ENCODE measurements around the gene MMP15.
"Not testable (repeated sequence)": the region's sequence is repeated elsewhere in the genome, so short reads cannot be mapped to it uniquely, and the experiment has no call there.

The MMP15 gene

GRCh38 chr16:58070585-58070984 lies 45.0 kb downstream of the MMP15 start:
- Histone ChIP-seq H3K9me3 (ENCODE audit: low read length) (peaks cover 2% of the 10 kb centered on the region), H3K27me3 (ENCODE audit: insufficient read depth, low read length) (no peaks in the 10 kb centered on the region), H3K4me1 (ENCODE audit: insufficient read depth, low read length) (no peaks in the 10 kb centered on the region), H2AFZ (ENCODE audit: low read depth, low read length) (no peak overlapping the region), H3K4me3 (ENCODE audit: low read length) (no peak overlapping the region), H3K36me3 (ENCODE audit: insufficient read depth, low read length) (no peaks in the 10 kb centered on the region)

- not testable (repeated sequence) for H2AFZ ChIP-seq (ENCODE audit: low read depth, low read length); H3K4me3 ChIP-seq (ENCODE audit: low read length); H3K9me3 ChIP-seq (ENCODE audit: low read length); H3K27me3 ChIP-seq (ENCODE audit: insufficient read depth, low read length); H3K36me3 ChIP-seq (ENCODE audit: insufficient read depth, low read length); H3K4me1 ChIP-seq (ENCODE audit: insufficient read depth, low read length)
Measured at GRCh38 chr16:58072134-58072533, 46.6 kb downstream of the MMP15 start.

DNA sequence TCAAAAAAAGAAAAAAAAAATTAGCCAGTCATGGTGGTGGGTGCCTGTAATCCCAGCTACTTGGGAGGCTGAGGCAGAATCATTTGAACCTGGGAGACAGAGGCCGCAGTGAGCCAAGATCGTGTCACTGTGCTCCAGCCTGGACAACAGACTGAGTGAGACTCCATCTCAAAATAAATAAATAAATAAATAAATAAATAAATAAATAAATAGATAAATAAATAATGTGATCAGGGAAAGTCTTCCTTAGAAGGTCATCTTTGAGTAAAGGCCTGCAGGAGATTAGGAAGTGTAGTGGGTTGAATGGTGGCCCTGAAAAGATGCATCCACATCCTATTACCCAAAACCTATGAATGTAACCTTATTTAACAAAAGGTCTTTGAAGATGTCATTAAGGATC lies 47.5 kb downstream of the MMP15 start:
- not testable (repeated sequence) for H3K36me3 ChIP-seq (ENCODE audit: insufficient read depth, low read length); H3K4me1 ChIP-seq (ENCODE audit: insufficient read depth, low read length); H3K27me3 ChIP-seq (ENCODE audit: insufficient read depth, low read length); H3K9me3 ChIP-seq (ENCODE audit: low read length); H2AFZ ChIP-seq (ENCODE audit: low read depth, low read length); H3K4me3 ChIP-seq (ENCODE audit: low read length)

DNA sequence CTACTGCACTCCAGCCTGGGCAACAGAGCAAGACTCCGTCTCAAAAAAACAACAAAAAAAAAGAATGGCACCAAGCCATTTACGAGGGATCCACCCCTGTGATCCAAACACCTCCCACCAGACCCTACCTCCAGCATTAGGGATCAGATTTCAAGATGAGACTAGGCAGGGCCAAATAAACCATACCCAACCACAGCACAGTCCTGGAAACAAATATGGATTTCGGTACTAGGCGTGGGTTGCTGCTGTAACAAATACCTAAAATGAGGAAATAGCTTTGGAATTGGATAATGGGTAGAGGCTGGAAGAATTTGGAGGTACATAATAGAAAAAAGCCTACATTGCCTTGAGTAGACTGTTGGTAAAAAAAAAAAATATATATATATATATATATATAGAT lies 49.1 kb downstream of the MMP15 start:
- Histone ChIP-seq H3K4me3 (ENCODE audit: low read length) (no peak overlapping the region), H3K9me3 (ENCODE audit: low read length) (peaks cover 4% of the 10 kb centered on the region), H2AFZ (ENCODE audit: low read depth, low read length) (no peak overlapping the region), H3K4me1 (ENCODE audit: insufficient read depth, low read length) (no peaks in the 10 kb centered on the region), H3K27me3 (ENCODE audit: insufficient read depth, low read length) (no peaks in the 10 kb centered on the region), H3K36me3 (ENCODE audit: insufficient read depth, low read length) (no peaks in the 10 kb centered on the region)

DNA sequence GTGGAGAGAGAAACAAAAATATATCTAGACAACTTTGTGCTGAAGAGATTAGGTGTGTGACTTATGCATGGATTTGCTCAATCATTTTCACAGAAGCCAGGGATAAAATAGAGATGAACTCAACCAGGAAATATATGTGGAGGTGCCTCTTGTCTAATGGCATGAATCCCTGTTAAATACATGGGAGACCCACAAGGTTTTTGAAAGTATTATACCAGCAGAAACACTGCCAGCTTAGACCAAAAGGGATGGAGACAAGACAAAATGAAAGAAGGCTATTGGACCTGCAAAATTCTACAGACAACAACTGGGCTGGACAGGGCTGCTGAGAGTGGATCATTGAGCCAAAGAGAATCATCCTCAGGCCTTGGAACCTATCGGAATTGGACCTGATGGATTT lies 51.0 kb downstream of the MMP15 start:
- Histone ChIP-seq H2AFZ (ENCODE audit: low read depth, low read length) (no peak overlapping the region), H3K9me3 (ENCODE audit: low read length) (peaks cover 4% of the 10 kb centered on the region), H3K4me3 (ENCODE audit: low read length) (no peak overlapping the region), H3K4me1 (ENCODE audit: insufficient read depth, low read length) (no peaks in the 10 kb centered on the region), H3K27me3 (ENCODE audit: insufficient read depth, low read length) (no peaks in the 10 kb centered on the region), H3K36me3 (ENCODE audit: insufficient read depth, low read length) (no peaks in the 10 kb centered on the region)

- no peak overlapping the region for H3K4me3 ChIP-seq (ENCODE audit: low read length)
- no peaks in the 10 kb centered on the region for H3K27me3 ChIP-seq (ENCODE audit: insufficient read depth, low read length)
- peaks cover 4% of the 10 kb centered on the region for H3K9me3 ChIP-seq (ENCODE audit: low read length)
- no peaks in the 10 kb centered on the region for H3K36me3 ChIP-seq (ENCODE audit: insufficient read depth, low read length)
- H2AFZ ChIP-seq (ENCODE audit: low read depth, low read length), result no peak overlapping the region
- no peaks in the 10 kb centered on the region for H3K4me1 ChIP-seq (ENCODE audit: insufficient read depth, low read length)
Measured at GRCh38 chr16:58077796-58078195, 52.2 kb downstream of the MMP15 start.

DNA sequence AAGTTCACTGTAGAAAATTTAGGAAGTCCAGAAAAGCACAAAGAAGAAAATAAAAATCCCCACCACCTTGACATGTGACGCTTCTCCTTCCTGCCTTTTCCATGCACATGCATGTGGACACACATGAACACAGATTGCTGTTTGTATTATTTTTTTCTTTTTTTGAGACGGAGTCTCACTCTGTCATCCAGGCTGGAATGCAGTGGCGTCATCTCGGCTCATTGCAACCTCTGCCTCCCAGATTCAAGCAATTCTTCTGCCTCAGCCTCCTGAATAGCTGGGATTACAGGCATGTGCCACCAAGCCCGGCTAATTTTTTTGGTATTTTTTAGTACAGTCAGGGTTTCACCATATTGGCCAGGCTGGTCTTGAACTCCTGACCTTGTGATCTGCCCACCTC lies 55.1 kb downstream of the MMP15 start:
- not testable (repeated sequence) for H3K4me1 ChIP-seq (ENCODE audit: insufficient read depth, low read length); H3K4me3 ChIP-seq (ENCODE audit: low read length)

DNA sequence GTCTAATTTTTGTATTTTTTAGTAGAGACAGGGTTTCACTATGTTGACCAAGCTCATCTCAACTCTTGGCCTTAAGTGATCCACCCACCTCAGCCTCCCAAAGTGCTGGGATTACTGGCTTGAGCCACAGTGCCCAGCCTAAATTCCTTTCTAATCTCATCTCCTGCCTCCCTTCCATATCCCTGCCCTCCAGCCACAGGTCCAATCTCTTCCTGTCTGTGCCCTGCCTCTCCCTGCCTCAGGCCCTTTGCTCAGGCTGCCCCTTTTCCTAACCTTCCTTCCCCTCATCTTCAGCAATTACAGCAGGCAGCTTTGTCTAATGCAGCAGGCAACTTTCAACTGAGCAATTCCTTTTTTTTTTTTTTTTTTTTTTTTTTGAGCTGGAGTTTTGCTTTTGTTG lies 56.8 kb downstream of the MMP15 start:
- Histone ChIP-seq H3K9me3 (ENCODE audit: low read length) (peaks cover 2% of the 10 kb centered on the region), H2AFZ (ENCODE audit: low read depth, low read length) (no peak overlapping the region), H3K4me1 (ENCODE audit: insufficient read depth, low read length) (no peaks in the 10 kb centered on the region), H3K27me3 (ENCODE audit: insufficient read depth, low read length) (no peaks in the 10 kb centered on the region), H3K4me3 (ENCODE audit: low read length) (no peak overlapping the region), H3K36me3 (ENCODE audit: insufficient read depth, low read length) (no peaks in the 10 kb centered on the region)

More for the DNA sequence above, 55.1 kb downstream of the MMP15 start:
- H2AFZ ChIP-seq (ENCODE audit: low read depth, low read length); H3K9me3 ChIP-seq (ENCODE audit: low read length); H3K36me3 ChIP-seq (ENCODE audit: insufficient read depth, low read length); H3K27me3 ChIP-seq (ENCODE audit: insufficient read depth, low read length): not testable (repeated sequence)

GRCh38 chr16:58084635-58085034 lies 59.1 kb downstream of the MMP15 start:
- Histone ChIP-seq H2AFZ (ENCODE audit: low read depth, low read length) (no peak overlapping the region), H3K4me3 (ENCODE audit: low read length) (no peak overlapping the region), H3K36me3 (ENCODE audit: insufficient read depth, low read length) (no peaks in the 10 kb centered on the region), H3K9me3 (ENCODE audit: low read length) (no peaks in the 10 kb centered on the region), H3K27me3 (ENCODE audit: insufficient read depth, low read length) (no peaks in the 10 kb centered on the region), H3K4me1 (ENCODE audit: insufficient read depth, low read length) (peaks cover 2% of the 10 kb centered on the region)

GRCh38 chr16:58085171-58085570 lies 59.6 kb downstream of the MMP15 start:
- no peaks in the 10 kb centered on the region for H3K36me3 ChIP-seq (ENCODE audit: insufficient read depth, low read length)
- H3K9me3 ChIP-seq (ENCODE audit: low read length), result no peaks in the 10 kb centered on the region
- H3K27me3 ChIP-seq (ENCODE audit: insufficient read depth, low read length), result no peaks in the 10 kb centered on the region
- H3K4me3 ChIP-seq (ENCODE audit: low read length), result no peak overlapping the region
- H3K4me1 ChIP-seq (ENCODE audit: insufficient read depth, low read length), result peaks cover 2% of the 10 kb centered on the region
- no peak overlapping the region for H2AFZ ChIP-seq (ENCODE audit: low read depth, low read length)

GRCh38 chr16:58085584-58086251 lies 60.2 kb downstream of the MMP15 start:
- Histone ChIP-seq H3K27me3 (ENCODE audit: insufficient read depth, low read length) (no peaks in the 10 kb centered on the region), H3K4me3 (ENCODE audit: low read length) (no peak overlapping the region), H3K9me3 (ENCODE audit: low read length) (no peaks in the 10 kb centered on the region), H3K36me3 (ENCODE audit: insufficient read depth, low read length) (no peaks in the 10 kb centered on the region), H3K4me1 (ENCODE audit: insufficient read depth, low read length) (peaks cover 2% of the 10 kb centered on the region), H2AFZ (ENCODE audit: low read depth, low read length) (no peak overlapping the region)

GRCh38 chr16:58086381-58087208 lies 61.0 kb downstream of the MMP15 start:
- Histone ChIP-seq H2AFZ (ENCODE audit: low read depth, low read length) (no peak overlapping the region), H3K4me3 (ENCODE audit: low read length) (no peak overlapping the region), H3K27me3 (ENCODE audit: insufficient read depth, low read length) (no peaks in the 10 kb centered on the region), H3K36me3 (ENCODE audit: insufficient read depth, low read length) (no peaks in the 10 kb centered on the region), H3K9me3 (ENCODE audit: low read length) (no peaks in the 10 kb centered on the region), H3K4me1 (ENCODE audit: insufficient read depth, low read length) (peaks cover 2% of the 10 kb centered on the region)

- H2AFZ ChIP-seq (ENCODE audit: low read depth, low read length), result no peak overlapping the region
- no peak overlapping the region for H3K4me3 ChIP-seq (ENCODE audit: low read length)
- no peaks in the 10 kb centered on the region for H3K27me3 ChIP-seq (ENCODE audit: insufficient read depth, low read length)
- peaks cover 2% of the 10 kb centered on the region for H3K4me1 ChIP-seq (ENCODE audit: insufficient read depth, low read length)
- no peaks in the 10 kb centered on the region for H3K9me3 ChIP-seq (ENCODE audit: low read length)
- H3K36me3 ChIP-seq (ENCODE audit: insufficient read depth, low read length), result no peaks in the 10 kb centered on the region
Measured at GRCh38 chr16:58087209-58087913, 61.8 kb downstream of the MMP15 start.

All from neuron (in vitro differentiated cells).